ENCODE measurements around the gene CXCL14. TPM values are rescaled to one million over a fixed set of nuclear protein-coding genes. Genes with fewer than 3 reads are reported as not detected.

The CXCL14 gene
- total RNA-seq, 1 donor from 2014 or later = not detected

DNA sequence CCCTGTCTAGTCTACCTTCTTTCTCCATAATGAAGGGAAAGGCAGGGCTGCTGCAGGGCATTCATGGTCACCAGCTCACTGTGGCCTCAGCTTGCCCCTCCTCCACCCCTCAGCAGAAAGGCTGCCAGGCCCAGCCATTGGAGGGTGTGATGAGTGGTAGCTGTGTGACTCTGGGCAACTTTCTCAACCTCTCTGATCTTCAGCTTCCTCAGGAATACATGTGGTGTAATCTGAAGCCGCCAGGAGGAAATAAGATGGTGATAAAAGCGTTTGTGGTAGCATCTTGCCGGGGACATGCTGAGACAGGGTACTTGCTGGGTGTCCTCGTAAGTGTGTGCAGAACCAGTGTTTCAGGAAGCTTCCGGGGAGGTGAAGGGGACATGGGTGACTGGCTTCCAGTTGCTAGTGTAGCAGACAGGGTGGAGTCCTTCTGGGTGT lies 9.8 kb downstream of the CXCL14 start:
- no peak for DNase-seq (ENCODE audit: low read depth in 2 of 2)

GRCh38 chr5:135568246-135568645 lies 10.5 kb downstream of the CXCL14 start:
- DNase-seq (ENCODE audit: low read depth in 2 of 2) = no peak

GRCh38 chr5:135567661-135568060 lies 11.1 kb downstream of the CXCL14 start:
- DNase-seq (ENCODE audit: low read depth in 2 of 2) = no peak

DNA sequence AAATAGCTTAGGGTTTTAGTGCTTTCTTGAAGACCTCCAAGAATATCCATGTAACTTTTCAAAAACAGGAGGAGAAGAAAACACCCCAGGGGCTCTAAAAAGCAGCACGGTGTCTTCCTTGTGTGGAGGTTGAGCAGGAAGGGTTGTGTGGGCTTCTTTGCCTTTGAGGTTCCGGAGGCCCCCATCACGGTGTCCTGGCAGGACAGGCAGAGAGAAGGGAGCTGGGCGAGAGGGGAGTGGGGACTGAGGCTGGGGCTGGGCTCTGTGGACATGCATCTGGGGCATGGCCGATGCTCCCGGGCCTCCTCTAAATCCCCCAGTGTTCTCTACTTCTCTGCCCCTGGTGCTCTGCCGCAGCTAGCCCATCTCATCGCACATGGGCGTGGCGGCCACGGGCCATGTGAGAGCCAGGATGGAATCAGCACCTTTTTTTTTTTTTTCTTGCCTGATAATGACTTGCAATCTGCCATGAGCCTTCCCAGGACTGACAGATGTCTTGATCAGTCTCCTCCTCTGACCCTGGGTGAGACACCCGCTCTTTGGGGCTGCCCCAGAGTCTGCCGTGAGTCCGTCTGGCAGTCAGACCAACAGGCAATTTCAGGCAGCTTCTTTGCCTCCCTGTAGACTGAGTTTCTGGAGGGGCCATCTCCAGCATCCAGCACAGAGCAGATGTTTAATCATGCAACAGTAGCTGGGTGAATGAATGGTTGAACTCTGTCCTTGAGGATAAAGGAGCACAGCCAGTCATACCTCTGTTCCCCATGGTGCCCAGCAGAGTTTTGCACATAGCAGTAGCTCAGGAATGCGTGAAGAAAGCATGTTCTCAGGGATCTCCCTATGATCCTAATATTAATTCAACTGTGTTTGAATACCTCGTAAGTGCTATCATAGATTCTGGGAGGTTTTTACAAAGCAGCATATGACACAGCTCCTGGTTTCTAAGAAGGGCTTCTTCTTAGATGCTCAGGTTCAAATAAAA lies 12.1 kb downstream of the CXCL14 start:
- no peak for DNase-seq (ENCODE audit: low read depth in 2 of 2)

- peak; percentile 16 to 60 for DNase-seq (ENCODE audit: low read depth in 2 of 2)
Observed at GRCh38 chr5:135565725-135566421, 12.9 kb downstream of the CXCL14 start.

DNA sequence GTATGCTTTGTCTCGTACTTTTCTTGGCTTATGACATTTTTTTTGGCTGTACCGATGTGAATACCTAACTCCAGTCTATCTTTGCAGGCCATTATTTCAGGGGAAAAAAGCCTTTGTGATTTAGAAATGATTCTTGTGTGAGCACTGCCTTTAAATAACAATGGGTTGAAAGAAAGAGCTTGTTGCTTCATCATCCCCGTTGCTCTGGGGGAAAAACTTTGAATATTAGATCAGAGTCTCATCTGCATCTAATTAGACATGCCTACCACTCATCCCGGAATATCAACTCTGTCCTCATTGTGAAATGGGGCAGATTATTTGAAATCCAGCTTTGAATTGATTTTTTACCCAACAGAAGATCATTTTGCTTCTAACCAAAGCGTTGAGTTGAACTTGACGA lies 13.5 kb downstream of the CXCL14 start:
- no peak for DNase-seq (ENCODE audit: low read depth in 2 of 2)

DNA sequence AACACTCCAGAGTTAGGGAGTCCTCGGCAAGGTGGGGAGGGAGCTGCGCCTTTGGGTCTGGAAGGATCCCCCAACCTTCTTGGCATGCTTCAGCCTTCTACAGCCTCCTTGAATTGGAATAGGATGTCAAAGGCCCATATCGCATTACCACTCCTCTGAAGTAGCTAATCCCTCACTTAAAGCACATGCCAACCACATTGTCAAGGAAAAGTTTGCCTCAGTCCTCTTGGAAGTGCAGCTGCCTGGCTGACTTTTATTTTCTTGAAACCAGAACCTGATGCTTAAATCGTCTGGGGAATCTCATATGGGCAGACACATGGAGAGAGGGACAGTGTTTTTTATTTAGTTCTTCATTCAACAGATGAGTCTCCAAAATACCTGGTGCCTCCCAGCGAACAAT lies 14.5 kb downstream of the CXCL14 start:
- no peak for DNase-seq (ENCODE audit: low read depth in 2 of 2)

- no peak for DNase-seq (ENCODE audit: low read depth in 2 of 2)
Observed at GRCh38 chr5:135561266-135561665, 17.5 kb downstream of the CXCL14 start.

DNA sequence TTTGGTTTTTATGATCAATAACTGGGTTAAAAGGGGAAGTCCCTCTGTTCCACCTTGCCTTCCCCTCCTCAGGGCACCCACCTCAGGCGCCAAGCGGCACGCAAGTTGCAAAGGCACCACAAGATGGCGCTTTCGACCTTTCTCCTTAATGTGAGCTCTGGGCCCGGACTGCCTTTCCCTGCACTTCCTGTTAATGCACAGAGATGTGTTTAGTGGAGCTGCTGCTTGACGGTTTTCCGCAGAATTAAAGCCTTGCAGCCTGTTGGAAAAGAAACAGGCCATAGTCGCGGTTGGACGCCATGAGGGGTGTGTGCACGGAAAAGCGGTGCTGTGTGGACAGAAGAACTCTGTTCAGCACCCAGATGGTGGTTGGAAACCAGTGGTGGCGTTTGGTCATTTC lies 17.9 kb downstream of the CXCL14 start:
- DNase-seq (ENCODE audit: low read depth in 2 of 2) = peak; percentile 35 to 66

DNA sequence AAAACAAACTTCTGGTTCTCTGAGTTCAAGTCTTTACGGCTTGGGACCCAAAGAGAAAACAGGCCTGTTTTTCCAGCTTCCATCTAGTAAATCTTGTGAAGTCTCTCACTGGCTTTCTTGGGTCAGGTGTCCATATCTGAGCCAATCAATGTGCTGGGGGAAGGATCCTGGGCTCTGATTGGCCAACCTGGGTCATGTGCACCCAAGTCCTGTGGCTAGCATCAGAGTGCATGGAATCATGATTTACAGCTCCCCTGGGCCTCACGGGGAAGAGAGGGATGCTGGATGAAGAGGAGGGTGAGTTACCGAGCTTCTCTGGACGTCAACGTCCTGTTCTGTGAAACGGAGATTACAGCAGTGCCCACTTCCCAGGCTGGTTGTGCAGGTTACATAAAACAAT lies 19.4 kb downstream of the CXCL14 start:
- DNase-seq (ENCODE audit: low read depth in 2 of 2) = peak in 1 of 2 donors; percentile 12

- no peak for DNase-seq (ENCODE audit: low read depth in 2 of 2)
Observed at GRCh38 chr5:135557076-135557838, 21.5 kb downstream of the CXCL14 start.

GRCh38 chr5:135556620-135557019 lies 22.2 kb downstream of the CXCL14 start:
- DNase-seq (ENCODE audit: low read depth in 2 of 2) = no peak

DNA sequence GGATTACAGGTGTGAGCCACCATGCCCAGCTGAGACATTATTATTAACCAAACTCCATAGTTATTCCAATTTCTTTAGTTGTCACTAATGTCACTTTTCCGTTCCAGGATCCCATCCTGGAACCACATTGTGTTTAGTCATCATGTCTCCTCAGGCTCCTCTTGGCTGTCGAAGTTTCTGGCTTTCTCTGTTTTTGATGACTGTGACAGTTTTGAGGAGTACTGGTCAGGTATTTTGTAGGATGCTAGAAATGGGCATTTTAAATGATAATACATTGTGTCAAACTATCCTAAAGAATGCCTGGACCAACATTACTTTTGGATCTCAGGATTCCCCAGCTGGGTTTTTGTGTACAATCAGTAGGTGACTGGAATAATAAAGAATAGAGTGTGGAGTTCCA lies 23.3 kb downstream of the CXCL14 start:
- no peak for DNase-seq (ENCODE audit: low read depth in 2 of 2)

DNA sequence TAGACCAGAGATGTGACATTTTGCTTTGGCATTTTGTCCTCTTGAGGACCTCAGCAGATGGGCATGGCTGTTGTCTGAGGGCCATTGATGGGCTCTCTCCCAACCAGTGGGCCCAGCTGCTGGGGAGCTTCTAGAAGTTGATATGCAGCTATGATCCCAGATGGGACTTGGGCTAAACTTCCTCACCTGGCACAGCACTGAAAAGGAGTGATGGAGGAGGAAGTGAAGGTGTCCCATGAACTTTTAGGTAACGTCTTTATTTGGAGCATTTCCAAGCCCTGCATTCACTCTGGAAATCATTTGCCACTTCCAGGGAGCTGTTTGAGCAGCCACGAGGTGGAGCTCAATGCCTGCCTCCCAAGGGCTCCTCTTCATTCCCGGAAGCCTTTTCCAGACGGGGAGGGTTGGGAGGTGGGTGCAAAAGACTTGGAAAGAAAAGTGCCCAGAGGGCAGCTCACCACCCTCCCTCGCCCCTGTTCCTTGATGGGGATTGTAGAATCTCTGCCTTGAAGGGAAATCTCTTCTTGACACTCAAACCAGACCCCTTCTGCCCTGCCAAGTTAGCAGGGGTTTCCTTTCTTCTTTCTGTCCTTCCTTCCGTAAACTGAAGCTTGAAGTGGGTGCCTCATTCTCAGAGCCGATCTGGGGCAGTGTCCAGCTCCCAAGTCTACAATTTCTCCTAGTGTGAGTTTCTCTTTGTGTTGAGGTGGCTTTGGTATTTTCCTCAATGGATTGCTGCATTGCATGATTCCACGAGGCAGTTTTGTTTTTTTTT lies 24.9 kb downstream of the CXCL14 start:
- peak in 1 of 2 donors; percentile 7 for DNase-seq (ENCODE audit: low read depth in 2 of 2)

GRCh38 chr5:135551593-135552447 lies 27.0 kb downstream of the CXCL14 start:
- DNase-seq (ENCODE audit: low read depth in 2 of 2) = peak; percentile 51 to 76

DNA sequence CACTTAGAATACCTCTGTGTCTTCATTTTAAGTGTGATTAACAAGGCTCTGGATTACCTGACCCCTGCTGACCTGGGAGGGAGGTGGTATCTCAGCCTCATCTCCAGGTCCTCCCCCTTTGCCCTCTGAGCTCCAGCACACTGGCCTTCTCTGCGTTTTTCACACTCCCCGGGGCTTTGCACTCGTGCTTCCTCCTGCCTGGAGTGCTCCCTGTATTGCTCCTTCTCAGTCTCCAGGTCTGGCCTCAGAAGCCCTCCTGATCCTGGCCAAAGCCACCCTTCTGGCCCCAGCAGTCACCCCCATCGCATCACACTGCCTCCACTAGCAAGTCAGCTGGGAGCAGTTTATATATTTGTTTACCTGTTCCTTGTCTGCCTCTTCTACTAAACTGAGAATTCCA lies 29.4 kb downstream of the CXCL14 start:
- no peak for DNase-seq (ENCODE audit: low read depth in 2 of 2)

- DNase-seq (ENCODE audit: low read depth in 2 of 2) = no peak
Observed at GRCh38 chr5:135547590-135548254, 31.1 kb downstream of the CXCL14 start.

DNA sequence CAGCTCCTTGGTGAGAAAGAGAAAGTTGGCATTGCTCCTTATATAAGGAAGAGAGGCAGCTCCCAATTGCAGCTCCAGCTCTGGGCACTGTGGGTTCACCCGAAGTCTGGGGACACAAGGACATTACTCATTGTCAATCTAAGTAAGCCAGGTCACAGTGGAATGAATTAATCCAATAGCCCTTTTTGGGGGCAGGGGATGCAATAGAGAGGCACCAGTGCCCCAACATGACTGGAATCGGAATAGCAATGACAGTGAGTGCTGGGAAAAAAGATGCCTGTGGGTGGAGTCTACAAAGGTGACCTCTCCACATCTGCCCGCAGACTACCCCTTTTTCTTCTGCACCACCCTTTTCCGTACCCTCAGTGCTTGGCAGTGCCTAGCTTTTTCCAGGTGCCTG lies 31.9 kb downstream of the CXCL14 start:
- DNase-seq (ENCODE audit: low read depth in 2 of 2) = no peak

DNA sequence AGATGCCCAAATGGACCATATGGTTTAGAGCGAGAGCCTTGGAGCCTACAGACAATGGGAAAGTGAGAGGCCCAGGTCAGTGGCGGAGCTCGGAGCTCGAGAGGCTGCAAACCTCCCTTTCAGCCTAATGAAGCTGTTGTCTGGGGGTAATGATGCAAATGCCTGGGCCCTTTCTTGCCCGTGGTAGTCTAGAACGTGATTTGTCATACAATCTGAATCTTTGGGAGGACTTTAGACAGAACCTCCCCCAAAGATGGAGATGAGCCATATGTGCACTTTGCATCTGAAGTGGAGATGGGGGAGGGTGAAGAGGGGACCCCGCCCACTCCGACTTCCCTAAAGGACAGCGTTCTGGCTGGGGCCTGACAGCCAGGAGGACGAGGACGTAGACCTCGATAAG lies 32.7 kb downstream of the CXCL14 start:
- no peak for DNase-seq (ENCODE audit: low read depth in 2 of 2)

- no peak for DNase-seq (ENCODE audit: low read depth in 2 of 2)
Observed at GRCh38 chr5:135545099-135545498, 33.7 kb downstream of the CXCL14 start.
